ACC112 (cell line): Measurements from ENCODE around the gene GADD45G.

Source experiments
- H2AFZ ChIP-seq: fragments of 200-600 bp; sonication (generic); one replicate; pipeline ENCODE4 v1.6.0; 2017; ENCODE audit warnings: antibody characterized with exemption, low read length; ENCODE audit not compliant: unreplicated experiment
- H3K27ac ChIP-seq: fragments of 200-600 bp; sonication (generic); 2 replicates; pipeline ENCODE4 v1.5.1; 2014; ENCODE audit warnings: low read depth, mild to moderate bottlenecking, antibody characterized with exemption, low read length, moderate library complexity
- H3K27me3 ChIP-seq: fragments of 200-600 bp; sonication (generic); 2 replicates; pipeline ENCODE4 v1.6.1; 2014; ENCODE audit warnings: mild to moderate bottlenecking, antibody characterized with exemption, low read length, moderate library complexity, mixed read lengths; ENCODE audit not compliant: insufficient read depth
- H3K36me3 ChIP-seq: fragments of 200-600 bp; sonication (generic); 2 replicates; pipeline ENCODE4 v1.6.1; 2016; ENCODE audit warnings: mild to moderate bottlenecking, antibody characterized with exemption, low read length, moderate library complexity, mixed read lengths; ENCODE audit not compliant: insufficient read depth
- H3K4me1 ChIP-seq: fragments of 200-600 bp; sonication (generic); one replicate; pipeline ENCODE4 v1.6.1; 2016; ENCODE audit warnings: low read length, mixed read lengths; ENCODE audit not compliant: insufficient read depth, unreplicated experiment, control insufficient read depth
- H3K4me3 ChIP-seq: fragments of 200-600 bp; sonication (generic); 2 replicates; pipeline ENCODE4 v1.5.1; 2014; ENCODE audit warnings: mild to moderate bottlenecking, low read depth, low read length
- H3K79me2 ChIP-seq: fragments of 200-600 bp; sonication (generic); one replicate; pipeline ENCODE4 v1.6.0; 2016; ENCODE audit warnings: low read length; ENCODE audit not compliant: control insufficient read depth, unreplicated experiment, insufficient read depth

GADD45G gene, protein sequence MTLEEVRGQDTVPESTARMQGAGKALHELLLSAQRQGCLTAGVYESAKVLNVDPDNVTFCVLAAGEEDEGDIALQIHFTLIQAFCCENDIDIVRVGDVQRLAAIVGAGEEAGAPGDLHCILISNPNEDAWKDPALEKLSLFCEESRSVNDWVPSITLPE

DNA sequence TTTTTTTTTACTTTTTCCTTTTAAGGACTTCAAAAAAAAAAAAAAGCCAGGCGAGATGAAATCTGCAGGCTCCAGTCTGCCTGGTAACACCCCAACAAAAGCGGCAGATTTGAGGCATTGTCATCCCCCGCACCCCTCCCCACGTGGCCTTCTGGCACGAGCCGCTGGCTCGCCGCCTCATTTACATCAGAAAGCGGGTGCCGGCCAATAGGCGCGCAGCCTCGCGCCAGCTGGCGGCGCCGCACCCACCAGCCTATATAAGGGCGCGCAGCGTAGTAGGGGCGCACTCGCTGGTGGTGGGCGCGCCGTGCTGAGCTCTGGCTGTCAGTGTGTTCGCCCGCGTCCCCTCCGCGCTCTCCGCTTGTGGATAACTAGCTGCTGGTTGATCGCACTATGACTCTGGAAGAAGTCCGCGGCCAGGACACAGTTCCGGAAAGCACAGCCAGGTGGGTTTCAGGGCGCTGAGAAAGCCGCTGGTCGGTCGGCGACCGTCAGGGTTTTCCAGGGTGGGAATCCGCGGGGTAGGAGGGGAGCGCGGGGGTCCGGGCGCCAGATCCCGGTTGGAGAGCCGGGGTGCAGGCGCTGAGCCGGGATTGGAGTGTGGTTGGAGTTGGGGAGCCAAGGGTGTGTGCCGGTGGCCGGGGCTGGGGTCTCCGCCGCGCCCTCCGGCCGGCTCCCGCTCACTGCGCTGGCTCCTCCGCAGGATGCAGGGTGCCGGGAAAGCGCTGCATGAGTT, at the start of gene GADD45G:
GADD45G (plus strand) TSS at position 284 of the 736 bp plus-strand sequence; CDS start at position 394, 110 bp downstream.
- Histone ChIP-seq H3K27me3 (peaks cover 49% of the 10 kb centered on the region), H3K79me2 (no peaks in the 10 kb centered on the region), H3K27ac (no peak within 1 kb of the TSS), H3K4me1 (peaks cover 24% of the 10 kb centered on the region), H3K36me3 (no peaks in the 10 kb centered on the region), H2AFZ (peak within 1 kb of the TSS; percentile 0), H3K4me3 (peak within 1 kb of the TSS; percentile 63)

DNA sequence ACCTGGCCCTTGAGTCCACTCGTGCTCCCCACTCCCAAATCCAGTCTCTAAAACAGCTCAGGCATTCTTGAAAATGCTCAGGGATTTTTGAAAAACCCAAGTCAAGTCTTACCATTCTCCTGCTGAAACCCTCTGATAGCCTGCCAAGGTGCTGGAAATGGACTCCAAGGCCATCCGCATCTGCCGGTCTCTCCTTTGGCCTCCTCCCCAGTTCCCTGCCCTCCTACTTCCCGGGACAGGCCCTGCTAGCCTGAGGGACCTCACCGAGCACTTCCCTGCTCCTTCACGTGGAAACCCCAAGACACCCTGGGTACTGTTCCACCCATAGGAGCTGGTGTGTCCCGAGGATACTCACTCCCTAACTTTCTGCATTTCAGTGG, 49.8 kb upstream of the GADD45G start:
- Histone ChIP-seq H3K27ac (no peak overlapping the region), H3K27me3 (peaks cover 9% of the 10 kb centered on the region; the same call in 1 of the 2 replicates), H2AFZ (no peak overlapping the region), H3K4me1 (peaks cover 31% of the 10 kb centered on the region), H3K4me3 (no peak overlapping the region), H3K79me2 (no peaks in the 10 kb centered on the region), H3K36me3 (no peaks in the 10 kb centered on the region)

DNA sequence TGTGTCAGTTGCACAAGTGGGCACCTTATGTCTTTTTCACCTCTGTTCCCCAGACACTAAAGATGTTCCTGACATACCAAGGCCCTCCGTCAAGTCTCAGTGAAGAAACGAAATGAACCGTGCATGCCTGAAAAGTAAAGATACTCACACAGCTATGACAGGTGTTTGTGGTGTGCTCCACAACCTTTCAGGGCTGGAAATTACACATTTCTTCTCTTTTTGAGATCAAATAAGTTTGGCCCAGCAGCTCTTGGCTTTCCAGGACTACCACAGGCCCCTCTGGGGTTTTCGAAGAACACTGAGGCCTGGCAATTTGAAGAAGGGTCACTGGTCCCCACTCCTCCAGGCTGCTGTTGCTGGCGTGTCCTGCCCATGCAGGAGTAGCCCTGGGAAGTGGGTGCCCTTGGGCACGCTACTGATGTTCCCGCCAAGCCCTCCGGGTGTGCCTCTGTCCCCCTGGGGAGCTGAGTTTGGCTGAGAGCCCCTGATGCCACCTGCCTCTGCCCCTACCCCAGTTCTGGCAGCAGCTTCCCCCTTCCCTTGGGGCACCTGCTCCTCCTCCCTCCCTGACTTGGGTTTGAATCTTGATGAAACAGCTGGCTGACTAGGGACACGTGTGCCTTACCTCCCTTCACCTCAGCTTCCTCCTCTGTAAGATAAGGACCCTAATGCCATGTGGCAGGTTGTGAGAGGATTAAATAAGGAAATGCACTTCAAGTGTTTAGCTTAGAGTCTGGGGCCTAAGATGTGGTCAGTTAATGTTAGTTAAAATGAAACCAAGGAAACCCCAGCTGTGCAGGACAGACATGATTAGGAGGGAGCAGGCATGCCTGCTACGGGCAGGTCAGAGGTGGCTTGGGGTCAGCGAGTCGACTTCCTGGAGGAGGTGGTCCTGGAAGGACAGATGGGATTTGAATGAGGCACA, 49.1 kb upstream of the GADD45G start:
- peak overlapping the region; percentile 60; the same call in 1 of the 2 replicates for H3K27ac ChIP-seq
- H3K27me3 ChIP-seq = peaks cover 2% of the 10 kb centered on the region; the same call in 1 of the 2 replicates
- H3K36me3 ChIP-seq = no peaks in the 10 kb centered on the region
- H3K79me2 ChIP-seq = no peaks in the 10 kb centered on the region
- H3K4me3 ChIP-seq = peak overlapping the region; percentile 65
- no peak overlapping the region for H2AFZ ChIP-seq
- H3K4me1 ChIP-seq = peaks cover 31% of the 10 kb centered on the region

DNA sequence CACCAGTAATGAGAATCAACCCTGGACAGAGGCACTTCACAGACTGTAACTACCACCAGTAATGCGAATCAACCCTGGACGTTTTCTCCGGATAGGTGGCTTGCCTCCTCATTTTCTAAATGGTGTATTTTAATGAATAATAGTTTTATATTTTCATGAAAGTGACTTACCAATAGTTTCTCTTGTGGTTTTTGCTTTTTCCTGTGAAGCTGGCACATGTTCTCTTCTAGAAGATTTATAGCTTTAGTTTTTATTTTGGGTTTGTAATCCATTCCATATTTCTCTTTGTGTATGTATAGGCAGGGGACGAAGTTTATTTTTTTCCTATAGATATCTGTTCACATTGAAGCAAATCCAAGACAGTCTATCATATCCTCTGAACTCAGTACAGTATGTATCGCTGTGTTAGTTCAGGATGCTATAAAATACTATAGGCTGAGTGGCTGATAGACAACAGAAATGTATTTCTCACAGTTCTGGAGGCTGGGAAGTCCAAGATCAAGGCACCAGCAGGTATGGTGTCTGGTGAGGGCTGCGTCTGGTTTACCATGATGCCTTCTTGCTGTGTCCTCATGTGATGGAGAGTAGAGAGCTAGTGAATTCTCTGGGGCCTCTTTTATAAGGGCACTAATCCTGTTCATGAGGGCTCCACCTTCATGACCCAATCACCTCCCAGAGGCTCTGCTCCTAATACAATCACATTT, 46.5 kb upstream of the GADD45G start:
- H3K4me1 ChIP-seq = peaks cover 31% of the 10 kb centered on the region
- H3K27me3 ChIP-seq = no peaks in the 10 kb centered on the region
- no peak overlapping the region for H2AFZ ChIP-seq
- H3K4me3 ChIP-seq = no peak overlapping the region
- H3K36me3 ChIP-seq = no peaks in the 10 kb centered on the region
- H3K27ac ChIP-seq = no peak overlapping the region
- H3K79me2 ChIP-seq = no peaks in the 10 kb centered on the region

DNA sequence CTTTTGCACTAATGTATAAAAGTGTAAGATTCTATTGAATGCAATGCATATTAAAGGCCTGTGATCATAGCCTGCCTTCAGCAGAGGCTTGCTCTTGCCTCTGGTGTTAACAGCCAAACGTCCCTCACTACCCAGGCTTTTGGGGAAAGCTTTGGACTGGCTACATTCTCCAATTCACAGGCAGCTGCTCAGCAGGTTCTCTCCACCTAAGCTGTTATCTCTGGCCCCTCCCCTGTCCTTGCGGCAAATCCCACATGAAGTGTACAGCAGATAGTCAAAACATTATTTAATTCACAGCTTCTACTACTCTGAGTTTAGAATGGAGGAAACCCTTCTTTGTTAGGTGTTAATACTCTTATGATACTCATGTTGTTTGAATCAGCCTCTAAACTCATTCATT, 45.9 kb upstream of the GADD45G start:
- no peaks in the 10 kb centered on the region for H3K79me2 ChIP-seq
- H3K4me1 ChIP-seq = peaks cover 31% of the 10 kb centered on the region
- H3K27me3 ChIP-seq = no peaks in the 10 kb centered on the region
- no peak overlapping the region for H2AFZ ChIP-seq
- no peak overlapping the region for H3K27ac ChIP-seq
- H3K36me3 ChIP-seq = no peaks in the 10 kb centered on the region
- H3K4me3 ChIP-seq = no peak overlapping the region

DNA sequence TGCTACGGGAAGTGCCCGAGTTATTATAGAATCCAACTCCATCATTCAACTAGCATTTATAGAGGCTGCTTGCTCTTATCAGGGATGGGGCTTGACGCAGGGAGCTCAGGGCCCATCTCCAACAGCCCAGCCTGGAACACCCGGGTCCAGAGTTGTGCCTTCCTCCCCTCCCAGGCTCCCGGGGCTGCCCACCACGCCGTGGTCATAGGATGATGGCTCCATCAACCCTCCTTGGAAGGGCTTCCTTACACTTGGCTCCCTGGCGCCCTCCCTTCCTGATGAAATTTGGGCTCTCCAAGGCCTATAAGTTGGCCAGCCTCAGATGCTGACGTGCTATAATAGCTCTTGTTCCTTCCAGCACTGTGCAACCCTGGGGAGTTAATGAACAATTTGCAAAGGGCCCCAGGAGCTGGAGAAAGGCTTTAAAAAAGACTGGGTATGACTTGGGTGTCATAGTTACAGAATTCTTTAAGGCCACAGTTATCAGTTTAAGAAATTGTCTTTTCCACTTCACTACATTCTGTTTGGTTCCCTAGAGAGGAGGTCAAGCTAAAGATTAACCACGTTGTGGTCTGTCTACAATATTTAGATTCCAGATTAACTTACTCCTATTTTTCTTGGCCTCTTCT, 42.5 kb upstream of the GADD45G start:
- no peak overlapping the region for H2AFZ ChIP-seq
- no peaks in the 10 kb centered on the region for H3K79me2 ChIP-seq
- peaks cover 5% of the 10 kb centered on the region for H3K4me1 ChIP-seq
- no peak overlapping the region for H3K27ac ChIP-seq
- peaks cover 4% of the 10 kb centered on the region; the same call in 1 of the 2 replicates for H3K27me3 ChIP-seq
- no peaks in the 10 kb centered on the region for H3K36me3 ChIP-seq
- H3K4me3 ChIP-seq = no peak overlapping the region

DNA sequence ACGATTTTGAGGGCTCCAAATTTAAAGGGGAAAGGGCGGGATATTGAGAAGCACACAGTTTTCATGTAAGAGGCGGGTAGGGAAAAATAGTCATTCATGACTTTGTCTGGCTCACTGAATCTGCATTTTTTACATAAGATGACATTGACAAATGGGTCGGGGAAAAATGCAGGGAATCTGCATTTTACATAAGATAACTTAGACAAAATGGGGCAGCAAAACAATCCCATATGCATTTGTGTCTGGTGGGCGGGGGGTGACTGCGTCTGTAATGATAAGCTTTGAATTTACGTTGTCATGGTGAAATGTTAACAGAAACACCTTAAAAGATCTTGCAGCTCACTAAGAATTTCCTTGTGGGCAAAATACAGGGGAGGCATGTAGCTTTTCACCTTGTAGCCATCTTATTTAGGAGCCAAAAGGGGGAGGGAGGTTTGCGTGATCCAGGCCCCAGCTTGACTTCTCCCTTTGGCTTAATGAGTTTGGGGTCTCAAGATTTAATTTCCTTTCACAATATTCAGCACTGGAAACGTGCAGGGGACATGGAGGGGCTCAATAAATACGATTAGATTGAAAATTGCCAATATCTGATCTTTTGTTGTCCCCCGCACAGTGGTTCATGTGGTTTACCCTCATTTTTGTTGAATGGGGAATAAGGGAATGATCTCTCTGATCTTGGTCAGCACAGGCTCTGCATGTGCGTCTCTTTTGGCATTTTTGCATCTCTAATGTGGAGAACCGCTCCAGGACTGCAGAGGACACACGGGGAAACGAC, 41.1 kb upstream of the GADD45G start:
- Histone ChIP-seq H3K4me1 (no peaks in the 10 kb centered on the region), H3K4me3 (no peak overlapping the region), H3K79me2 (no peaks in the 10 kb centered on the region), H2AFZ (no peak overlapping the region), H3K27me3 (peaks cover 11% of the 10 kb centered on the region), H3K36me3 (no peaks in the 10 kb centered on the region), H3K27ac (no peak overlapping the region)

DNA sequence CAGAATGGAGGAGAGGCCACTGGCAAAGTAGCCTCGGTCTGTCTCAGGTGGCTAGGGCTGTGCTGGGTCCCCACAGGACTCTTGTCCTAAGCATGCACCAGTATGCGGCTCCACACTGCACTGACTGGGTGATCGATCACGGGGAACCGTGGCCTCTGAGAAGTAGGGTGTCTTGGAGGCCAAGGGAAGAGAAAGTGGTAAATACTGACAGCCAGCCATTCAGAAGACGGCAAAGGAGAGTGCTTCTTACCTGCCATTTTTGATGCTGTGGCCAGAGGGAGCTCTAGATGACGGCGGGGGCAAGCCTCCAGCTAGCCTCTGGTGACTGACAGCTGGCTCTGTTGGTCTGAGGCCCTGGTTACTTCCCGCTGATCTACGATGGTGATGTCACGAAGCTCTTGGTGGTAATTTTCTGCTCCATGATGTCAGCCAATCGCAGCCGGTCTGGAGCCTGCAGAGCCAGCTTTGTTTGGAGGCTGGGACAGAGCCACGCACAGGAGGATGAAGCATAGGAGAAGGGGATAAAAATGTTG, 40.4 kb upstream of the GADD45G start:
- no peaks in the 10 kb centered on the region for H3K79me2 ChIP-seq
- no peaks in the 10 kb centered on the region for H3K36me3 ChIP-seq
- no peak overlapping the region for H3K4me3 ChIP-seq
- H3K27me3 ChIP-seq = peaks cover 18% of the 10 kb centered on the region
- H2AFZ ChIP-seq = no peak overlapping the region
- no peak overlapping the region for H3K27ac ChIP-seq
- no peaks in the 10 kb centered on the region for H3K4me1 ChIP-seq

DNA sequence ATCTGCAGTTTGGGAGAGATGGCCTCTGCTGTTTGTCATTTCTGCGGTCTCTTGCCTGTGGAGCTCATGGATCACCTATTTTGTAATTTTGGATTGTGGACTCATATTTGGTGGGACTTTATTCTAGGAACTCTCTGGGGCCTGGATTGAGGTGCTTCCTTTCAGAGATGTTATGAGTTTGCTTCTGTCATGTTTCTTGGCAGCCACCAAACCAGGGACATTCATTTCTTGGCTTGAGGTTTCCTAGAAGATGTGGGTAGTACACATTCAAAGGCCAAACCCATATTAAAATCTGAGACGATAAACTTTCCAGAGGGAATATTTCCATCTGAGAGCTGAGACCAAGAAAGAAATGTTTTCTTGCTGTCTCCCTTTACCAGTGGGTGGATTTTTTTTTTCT, 37.2 kb upstream of the GADD45G start:
- Histone ChIP-seq H3K79me2 (no peaks in the 10 kb centered on the region), H3K4me3 (no peak overlapping the region), H3K27me3 (peaks cover 46% of the 10 kb centered on the region), H3K4me1 (no peaks in the 10 kb centered on the region), H2AFZ (no peak overlapping the region), H3K27ac (no peak overlapping the region), H3K36me3 (no peaks in the 10 kb centered on the region)
